SK-N-MC (cell line): ENCODE results near the gene CLTB.

Source experiments
- EZH2 ChIP-seq: fragments of 200-600 bp; sonication (generic); IDR thresholded peaks from one replicate; pipeline ENCODE4 v1.6.1; 2017; ENCODE audit warnings: antibody characterized with exemption
- FOXP2 ChIP-seq: optimal IDR thresholded peaks from 2 replicates; pipeline ENCODE3; 2011; ENCODE audit warnings: mild to moderate bottlenecking, moderate library complexity; ENCODE audit not compliant: insufficient read depth; ENCODE audit errors: extremely low read length, control extremely low read depth
- POLR2AphosphoS5 ChIP-seq: IDR thresholded peaks from 2 replicates; pipeline ENCODE4 v1.6.1; 2012; ENCODE audit warnings: mild to moderate bottlenecking, low read depth, low read length, borderline replicate concordance

- no peak for TF ChIP-seq EZH2
- no peak for TF ChIP-seq POLR2AphosphoS5
- no peak for TF ChIP-seq FOXP2
Observed at GRCh38 chr5:176408590-176408989, 7.7 kb downstream of the CLTB start.
